ENCODE results near the gene MX2.

DNA sequence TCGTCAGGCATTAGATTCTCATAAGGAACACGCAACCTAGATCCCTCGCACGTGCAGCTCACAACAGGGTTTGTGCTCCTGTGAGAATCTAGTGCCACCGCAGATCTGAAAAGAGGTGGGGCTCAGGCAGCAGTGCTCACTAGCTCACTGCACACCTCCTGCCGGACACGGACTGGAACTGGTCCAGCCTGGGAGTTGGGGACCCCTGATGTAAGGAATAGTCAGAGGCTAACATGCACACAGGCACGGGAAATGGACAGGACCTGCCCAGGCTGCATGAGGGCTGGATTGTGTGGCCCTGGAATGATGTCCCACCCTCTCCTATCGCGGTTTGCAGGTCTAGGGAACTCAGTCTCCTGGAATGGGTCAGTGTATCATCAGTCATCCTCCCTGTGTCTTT lies 41.0 kb downstream of the MX2 start:
- TF ChIP-seq, protein P1, sequence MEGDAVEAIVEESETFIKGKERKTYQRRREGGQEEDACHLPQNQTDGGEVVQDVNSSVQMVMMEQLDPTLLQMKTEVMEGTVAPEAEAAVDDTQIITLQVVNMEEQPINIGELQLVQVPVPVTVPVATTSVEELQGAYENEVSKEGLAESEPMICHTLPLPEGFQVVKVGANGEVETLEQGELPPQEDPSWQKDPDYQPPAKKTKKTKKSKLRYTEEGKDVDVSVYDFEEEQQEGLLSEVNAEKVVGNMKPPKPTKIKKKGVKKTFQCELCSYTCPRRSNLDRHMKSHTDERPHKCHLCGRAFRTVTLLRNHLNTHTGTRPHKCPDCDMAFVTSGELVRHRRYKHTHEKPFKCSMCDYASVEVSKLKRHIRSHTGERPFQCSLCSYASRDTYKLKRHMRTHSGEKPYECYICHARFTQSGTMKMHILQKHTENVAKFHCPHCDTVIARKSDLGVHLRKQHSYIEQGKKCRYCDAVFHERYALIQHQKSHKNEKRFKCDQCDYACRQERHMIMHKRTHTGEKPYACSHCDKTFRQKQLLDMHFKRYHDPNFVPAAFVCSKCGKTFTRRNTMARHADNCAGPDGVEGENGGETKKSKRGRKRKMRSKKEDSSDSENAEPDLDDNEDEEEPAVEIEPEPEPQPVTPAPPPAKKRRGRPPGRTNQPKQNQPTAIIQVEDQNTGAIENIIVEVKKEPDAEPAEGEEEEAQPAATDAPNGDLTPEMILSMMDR (conservative IDR thresholded peaks at IDR 0.05; ENCODE audit: low read depth in 2 of 2): no peak
- TF ChIP-seq POLR2AphosphoS5 (IDR thresholded peaks at IDR 0.05; ENCODE audit: low read depth): no peak
